ENCODE measurements around the gene EMSY. TPM values are rescaled to one million over a fixed set of nuclear protein-coding genes. Genes with fewer than 3 reads are reported as not detected.

The EMSY gene
- total and polyA plus RNA-seq, 2 of the 13 experiments (the other 11 are each of a cell fraction or from before 2014, with no cell fraction given): 11.6 to 18.5 TPM

GRCh38 chr11:76601724-76602123, 156.9 kb downstream of the EMSY start:
- intact Hi-C loops (cut with micrococcal nuclease; ENCODE audit: unreplicated experiment): no loop called here
- no TSS peak for BruUV-seq (replicated peaks)
- Histone ChIP-seq H3K4me1 (ENCODE audit: insufficient read depth, low read length) (no peaks in the 10 kb centered on the region), H3K27ac (ENCODE audit: extremely low read length, insufficient read depth, low read length) (no peak overlapping the region), H3K4me2 (ENCODE audit: low read depth, low read length) (no peak overlapping the region), H4K20me1 (ENCODE audit: insufficient read depth, low read length) (no peaks in the 10 kb centered on the region), H3K4me3 (replicated peaks in 1 of 3; ENCODE audit: insufficient read depth in 1 of 3, low read depth in 2 of 3, low read length in 3 of 3) (no peak overlapping the region), H3K36me3 (replicated peaks in 1 of 2; ENCODE audit: control insufficient read depth in 1 of 2, insufficient read depth in 2 of 2, low read length in 2 of 2) (no peaks in the 10 kb centered on the region), H3K9me3 (ENCODE audit: low read length) (no peaks in the 10 kb centered on the region), H2AFZ (ENCODE audit: low read length) (no peak overlapping the region), H3K79me2 (ENCODE audit: insufficient read depth, low read length) (no peaks in the 10 kb centered on the region), H3K27me3 (ENCODE audit: control insufficient read depth in 1 of 2, insufficient read depth in 2 of 2, low read length in 2 of 2) (peaks cover 4 to 38% of the 10 kb centered on the region in 2 experiments), H3K9ac (ENCODE audit: insufficient read depth, low read depth, low read length) (no peak overlapping the region)
- TF ChIP-seq ZNF274 (CRISPR knock-in tag; IDR thresholded peaks at IDR 0.05) (no peak), POLR2G (IDR thresholded peaks at IDR 0.05; ENCODE audit: low read depth, low read length) (no peak), ZBTB20 (CRISPR knock-in tag; IDR thresholded peaks at IDR 0.05; ENCODE audit: borderline replicate concordance, low read depth) (no peak), ZNF282 (IDR thresholded peaks at IDR 0.05; ENCODE audit: partially characterized antibody) (no peak), HNRNPL (IDR thresholded peaks at IDR 0.05; ENCODE audit: low read depth, low read length) (no peak), ZNF292 (CRISPR knock-in tag; IDR thresholded peaks at IDR 0.05; ENCODE audit: borderline replicate concordance, low read depth) (no peak), SKIL (CRISPR knock-in tag; IDR thresholded peaks at IDR 0.05; ENCODE audit: borderline replicate concordance) (no peak)
- DNase-seq (ENCODE audit: low spot score) (no peak), ATAC-seq (no peak), FAIRE-seq (no peak)
- ChIA-PET POLR2A (no interaction called here), CTCF (ENCODE audit: low intra/inter-chr PET ratio, low total read pairs) (no interaction called here)
- in situ Hi-C loops (cut with HindIII; ENCODE audit: extremely low pct_ligation_motif_present, low pct_unique_long_range_greater_than_20kb): no loop called here
- 24% methylated on average over 3 of the region's 3 CpGs for WGBS (ENCODE audit: low lambda C conversion rate)

GRCh38 chr11:76602431-76602861, 157.6 kb downstream of the EMSY start:
- Histone ChIP-seq H3K9me3 (ENCODE audit: low read length) (no peaks in the 10 kb centered on the region), H3K36me3 (replicated peaks in 1 of 2; ENCODE audit: control insufficient read depth in 1 of 2, insufficient read depth in 2 of 2, low read length in 2 of 2) (no peaks in the 10 kb centered on the region), H3K9ac (ENCODE audit: insufficient read depth, low read depth, low read length) (no peak overlapping the region), H3K27ac (ENCODE audit: extremely low read length, insufficient read depth, low read length) (no peak overlapping the region), H4K20me1 (ENCODE audit: insufficient read depth, low read length) (no peaks in the 10 kb centered on the region), H3K4me2 (ENCODE audit: low read depth, low read length) (no peak overlapping the region), H2AFZ (ENCODE audit: low read length) (no peak overlapping the region), H3K27me3 (ENCODE audit: control insufficient read depth in 1 of 2, insufficient read depth in 2 of 2, low read length in 2 of 2) (peaks cover 4 to 38% of the 10 kb centered on the region in 2 experiments), H3K79me2 (ENCODE audit: insufficient read depth, low read length) (no peaks in the 10 kb centered on the region), H3K4me3 (replicated peaks in 1 of 3; ENCODE audit: insufficient read depth in 1 of 3, low read depth in 2 of 3, low read length in 3 of 3) (no peak overlapping the region), H3K4me1 (ENCODE audit: insufficient read depth, low read length) (no peaks in the 10 kb centered on the region)
- CTCF ChIA-PET (ENCODE audit: low intra/inter-chr PET ratio, low total read pairs): no interaction called here
- in situ Hi-C loops (cut with HindIII; ENCODE audit: extremely low pct_ligation_motif_present, low pct_unique_long_range_greater_than_20kb) (no loop called here), intact Hi-C loops (cut with micrococcal nuclease; ENCODE audit: unreplicated experiment) (no loop called here)
- WGBS (ENCODE audit: low lambda C conversion rate): 4% methylated on average over 3 of the region's 8 CpGs
- no peak for FAIRE-seq
- no peak for DNase-seq (ENCODE audit: low spot score)
- POLR2A ChIA-PET: no interaction called here
- TF ChIP-seq ZNF800 (CRISPR knock-in tag; IDR thresholded peaks at IDR 0.05): no peak
- TF ChIP-seq ZNF329 (CRISPR knock-in tag; IDR thresholded peaks at IDR 0.05; ENCODE audit: low read depth): no peak
- no peak for TF ChIP-seq SMYD3 (CRISPR knock-in tag; IDR thresholded peaks at IDR 0.05)
- no peak for TF ChIP-seq ZNF614 (CRISPR knock-in tag; IDR thresholded peaks at IDR 0.05; ENCODE audit: borderline replicate concordance)
- TF ChIP-seq GPBP1L1 (CRISPR knock-in tag; IDR thresholded peaks at IDR 0.05): no peak
- BruUV-seq (replicated peaks): no TSS peak
- ATAC-seq: no peak
